Neural progenitor cell (in vitro differentiated cells): Measurements from ENCODE around the gene SLC22A23.

ENCODE experiments used
- EZH2 ChIP-seq: fragments of 200-600 bp; sonication (generic); IDR thresholded peaks from 2 replicates; pipeline ENCODE4 v1.6.1; 2017; ENCODE audit warnings: antibody characterized with exemption, mild to moderate bottlenecking, moderate library complexity
- TF ChIP-seq, protein P1 (sequence below): fragments of 200-600 bp; sonication (generic); IDR thresholded peaks from 2 replicates; pipeline ENCODE4 v1.5.1; 2017; ENCODE audit warnings: antibody characterized with exemption, mild to moderate bottlenecking

DNA sequence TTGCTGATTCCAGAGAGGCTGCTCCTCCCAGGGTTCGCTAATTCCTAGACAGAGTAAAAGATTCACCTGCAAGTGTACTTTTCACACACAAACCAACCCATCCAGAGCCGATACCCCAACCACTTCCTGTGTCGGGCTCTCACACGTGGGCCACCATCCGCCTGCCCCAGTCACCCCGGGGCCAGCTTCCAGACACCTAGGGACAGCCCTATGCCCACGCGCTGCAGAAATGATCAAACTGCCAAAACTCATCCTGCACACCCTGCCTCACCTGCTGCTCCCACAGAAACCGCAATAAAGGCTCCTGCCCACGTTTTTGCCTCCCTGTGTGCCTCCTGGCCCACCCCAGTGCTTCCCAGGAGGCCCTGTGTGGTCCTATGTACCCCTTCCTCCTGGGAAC, 138.6 kb downstream of the SLC22A23 start:
- TF ChIP-seq, protein P1, sequence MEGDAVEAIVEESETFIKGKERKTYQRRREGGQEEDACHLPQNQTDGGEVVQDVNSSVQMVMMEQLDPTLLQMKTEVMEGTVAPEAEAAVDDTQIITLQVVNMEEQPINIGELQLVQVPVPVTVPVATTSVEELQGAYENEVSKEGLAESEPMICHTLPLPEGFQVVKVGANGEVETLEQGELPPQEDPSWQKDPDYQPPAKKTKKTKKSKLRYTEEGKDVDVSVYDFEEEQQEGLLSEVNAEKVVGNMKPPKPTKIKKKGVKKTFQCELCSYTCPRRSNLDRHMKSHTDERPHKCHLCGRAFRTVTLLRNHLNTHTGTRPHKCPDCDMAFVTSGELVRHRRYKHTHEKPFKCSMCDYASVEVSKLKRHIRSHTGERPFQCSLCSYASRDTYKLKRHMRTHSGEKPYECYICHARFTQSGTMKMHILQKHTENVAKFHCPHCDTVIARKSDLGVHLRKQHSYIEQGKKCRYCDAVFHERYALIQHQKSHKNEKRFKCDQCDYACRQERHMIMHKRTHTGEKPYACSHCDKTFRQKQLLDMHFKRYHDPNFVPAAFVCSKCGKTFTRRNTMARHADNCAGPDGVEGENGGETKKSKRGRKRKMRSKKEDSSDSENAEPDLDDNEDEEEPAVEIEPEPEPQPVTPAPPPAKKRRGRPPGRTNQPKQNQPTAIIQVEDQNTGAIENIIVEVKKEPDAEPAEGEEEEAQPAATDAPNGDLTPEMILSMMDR, result no peak
- TF ChIP-seq EZH2, result no peak
